Measurements from ENCODE around the gene FAM98C.

- TF ChIP-seq CTCF (IDR thresholded peaks at IDR 0.05) (no peak), EZH2 (IDR thresholded peaks at IDR 0.05; ENCODE audit: borderline replicate concordance, insufficient read depth, low read depth, low read length, poor library complexity, severe bottlenecking) (no peak)
These were observed 55.0 kb downstream of the FAM98C start for GRCh38 chr19:38457690-38458405.

Measured in B cell (primary cell).